ENCODE measurements around the gene TTLL10. TPM values are rescaled to one million over a fixed set of nuclear protein-coding genes. Genes with fewer than 3 reads are reported as not detected.
A peak's percentile ranks its signal among the peaks of the same experiment; 100 is the strongest.

Gene TTLL10
- total and polyA plus RNA-seq, 2 of the 8 experiments (the other 6 are each of a cell fraction or from before 2014, with no cell fraction given): 1.1 to 1.7 TPM

- DNase-seq (ENCODE audit: low read depth in 1 of 2, low spot score in 2 of 2) (peak in 1 of 2 experiments; percentile 46), FAIRE-seq (no peak)
- ChIA-PET POLR2A (ENCODE audit: partially characterized antibody) (interaction anchor here (0.8 to 1.1 kb wide), 2 partner anchors 31 to 123 kb away, joined by 3 read pairs; no protein-coding TSS in a partner anchor), CTCF (ENCODE audit: partially characterized antibody) (interaction anchor here (1.0 kb wide), 1 partner anchor 124 kb away, joined by 3 read pairs; no protein-coding TSS in a partner anchor)
- H3K9ac ChIP-seq (replicated peaks in 1 of 4; ENCODE audit: extremely low read depth in 1 of 4, low read depth in 3 of 4, low read length in 3 of 4): no peak overlapping the region
- H3K4me1 ChIP-seq (replicated peaks in 1 of 4; ENCODE audit: control insufficient read depth in 3 of 4, insufficient read depth in 4 of 4, low read length in 3 of 4): peaks cover 0 to 35% (median 17%) of the 10 kb centered on the region in 4 experiments; a peak in 6 of 7 replicates
- no peaks in the 10 kb centered on the region for H3K27me3 ChIP-seq (replicated peaks in 1 of 4; ENCODE audit: control insufficient read depth in 3 of 4, extremely low read depth in 1 of 4, insufficient read depth in 3 of 4, low read length in 3 of 4)
- no peak overlapping the region for H3K23ac ChIP-seq (ENCODE audit: insufficient read length)
- H3K14ac ChIP-seq (ENCODE audit: insufficient read length): no peak overlapping the region
- no peaks in the 10 kb centered on the region; a peak in 2 of 4 replicates for H3K79me2 ChIP-seq (ENCODE audit: control insufficient read depth in 1 of 2, insufficient read depth in 2 of 2, low read length in 2 of 2)
- H3K79me1 ChIP-seq (ENCODE audit: low read depth, low read length): no peaks in the 10 kb centered on the region; the same call in 1 of the 2 replicates
- H3K27ac ChIP-seq (ENCODE audit: low read depth, low read length): no peak overlapping the region
- H3K36me3 ChIP-seq (ENCODE audit: control insufficient read depth in 2 of 4, insufficient read depth in 4 of 4, low read length in 3 of 4): no peaks in the 10 kb centered on the region
- no peak overlapping the region for H2BK15ac ChIP-seq (ENCODE audit: low read length)
- no peak overlapping the region for H2AFZ ChIP-seq (ENCODE audit: low read length)
- no peak overlapping the region for H4K8ac ChIP-seq (ENCODE audit: extremely low read depth, insufficient read depth, low read length)
- H2BK20ac ChIP-seq (ENCODE audit: low read length): no peak overlapping the region
- no peak overlapping the region for H3K4me3 ChIP-seq (ENCODE audit: extremely low read depth in 1 of 4, insufficient read depth in 2 of 4, low read depth in 3 of 4, low read length in 4 of 4)
- H4K5ac ChIP-seq (ENCODE audit: insufficient read length, low read depth, low read length): no peak overlapping the region
- H4K20me1 ChIP-seq (replicated peaks in 1 of 2; ENCODE audit: control insufficient read depth in 1 of 2, insufficient read depth in 2 of 2, low read length in 2 of 2): no peaks in the 10 kb centered on the region
- H3K23me2 ChIP-seq (ENCODE audit: low read depth, low read length): peaks cover 8% of the 10 kb centered on the region; the same call in 1 of the 2 replicates
- H3K9me3 ChIP-seq (ENCODE audit: insufficient read depth in 2 of 2, low read depth in 1 of 2, low read length in 1 of 2): no peaks in the 10 kb centered on the region
- no peak overlapping the region for H3K4ac ChIP-seq (replicated peaks; ENCODE audit: insufficient read length, low read depth, low read length)
- no peak overlapping the region for H3K18ac ChIP-seq (ENCODE audit: extremely low read depth, low read length)
- no peak overlapping the region for H2BK12ac ChIP-seq (ENCODE audit: low read depth, low read length)
- no peak overlapping the region for H3K4me2 ChIP-seq (ENCODE audit: insufficient read depth in 1 of 2, low read depth in 2 of 2, low read length in 2 of 2)
- WGBS, 2 experiments (ENCODE audit: extremely low coverage in 1 of 2, insufficient coverage in 1 of 2, insufficient read length in 1 of 2, insufficient replicate concordance in 2 of 2, low coverage in 1 of 2, low lambda C conversion rate in 2 of 2, missing lambda C conversion rate in 1 of 2): 94% methylated on average over 12 of the region's 20 CpGs; no CpG with 5 or more reads in 1 of the 2 experiments
- no peak overlapping the region for H2BK120ac ChIP-seq (replicated peaks; ENCODE audit: low read depth, low read length)
- H3K56ac ChIP-seq (replicated peaks; ENCODE audit: insufficient read length, low read depth, low read length): no peak overlapping the region
- no peak overlapping the region for H2BK5ac ChIP-seq (ENCODE audit: low read depth, low read length)
- no peak overlapping the region for H4K91ac ChIP-seq (replicated peaks; ENCODE audit: insufficient read length, low read length)
- H2AK5ac ChIP-seq (ENCODE audit: low read depth, low read length): no peak overlapping the region
- TF ChIP-seq MAFK (IDR thresholded peaks at IDR 0.05; ENCODE audit: low read depth, low read length) (no peak), EZH2 (IDR thresholded peaks at IDR 0.05; ENCODE audit: low read depth, low read length, severe bottlenecking) (no peak), CBX5 (IDR thresholded peaks at IDR 0.05; ENCODE audit: low read depth, low read length) (no peak), TEAD4 (IDR thresholded peaks at IDR 0.05; ENCODE audit: low read depth, low read length) (no peak), HDAC2 (IDR thresholded peaks at IDR 0.05; ENCODE audit: borderline replicate concordance in 1 of 2, low read depth in 2 of 2, low read length in 2 of 2) (no peak), SP1 (IDR thresholded peaks at IDR 0.05; ENCODE audit: low read depth, low read length) (no peak), BCL11A (IDR thresholded peaks at IDR 0.05; ENCODE audit: low read depth in 2 of 2, low read length in 2 of 2) (no peak)
Observed at GRCh38 chr1:1167398-1167821, 6.3 kb upstream of the TTLL10 start.

Measured in H1 (cell line).